A172 (cell line): ENCODE results near the gene EIF2S3B. TPM values are rescaled to one million over a fixed set of nuclear protein-coding genes. Genes with fewer than 3 reads are reported as not detected.
"Not testable (repeated sequence)": the region's sequence is repeated elsewhere in the genome, so short reads cannot be mapped to it uniquely, and the experiment has no call there.

Experiments
- DNase-seq: peaks from one replicate; pipeline ENCODE4 v3.0.0-alpha.2; 2015; ENCODE audit warnings: low spot score
- total RNA-seq: library from RNA; depleted of rRNA; stranded (reverse); fragments of >200 nt; shearing (Covaris generic); gene quantifications from 2 replicates; pipeline ENCODE4 v1.2.3, GENCODE V29; 2014; rRNA removed

The EIF2S3B gene
- 17.1 and 27.3 TPM in 2 replicates for total RNA-seq

- DNase-seq, result no peak
Observed at GRCh38 chr12:10505620-10506019, at the start of gene EIF2S3B. Gene EIF2S3B (plus strand): TSS chr12:10505890. CDS start chr12:10505903, 13 bp downstream.

- no peak for DNase-seq
Observed at GRCh38 chr12:10456856-10457255, 48.8 kb upstream of the EIF2S3B start.

GRCh38 chr12:10457760-10458159, 47.9 kb upstream of the EIF2S3B start:
- DNase-seq, result no peak

- no peak for DNase-seq
Observed at GRCh38 chr12:10466311-10466710, 39.4 kb upstream of the EIF2S3B start.

- no peak for DNase-seq
Observed at GRCh38 chr12:10469701-10470100, 36.0 kb upstream of the EIF2S3B start.

GRCh38 chr12:10472808-10473207, 32.9 kb upstream of the EIF2S3B start:
- not testable (repeated sequence) for DNase-seq

- not testable (repeated sequence) for DNase-seq
Observed at GRCh38 chr12:10481901-10482300, 23.8 kb upstream of the EIF2S3B start.

GRCh38 chr12:10487328-10487727, 18.4 kb upstream of the EIF2S3B start:
- DNase-seq, result not testable (repeated sequence)

- DNase-seq, result no peak
Observed at GRCh38 chr12:10491766-10492165, 13.9 kb upstream of the EIF2S3B start.

- DNase-seq, result no peak
Observed at GRCh38 chr12:10497602-10498001, 8.1 kb upstream of the EIF2S3B start.

GRCh38 chr12:10498042-10498441, 7.6 kb upstream of the EIF2S3B start:
- DNase-seq, result no peak

GRCh38 chr12:10501030-10501429, 4.7 kb upstream of the EIF2S3B start:
- no peak for DNase-seq

GRCh38 chr12:10503460-10503859, 2.2 kb upstream of the EIF2S3B start:
- no peak for DNase-seq

GRCh38 chr12:10511756-10512355, 6.2 kb downstream of the EIF2S3B start:
- DNase-seq, result no peak

GRCh38 chr12:10512798-10513197, 7.1 kb downstream of the EIF2S3B start:
- DNase-seq, result no peak

- no peak for DNase-seq
Observed at GRCh38 chr12:10521555-10521954, 15.9 kb downstream of the EIF2S3B start.

- no peak for DNase-seq
Observed at GRCh38 chr12:10528174-10528953, 22.7 kb downstream of the EIF2S3B start.

- DNase-seq, result no peak
Observed at GRCh38 chr12:10529603-10530002, 23.9 kb downstream of the EIF2S3B start.

GRCh38 chr12:10537721-10538120, 32.0 kb downstream of the EIF2S3B start:
- no peak for DNase-seq

GRCh38 chr12:10540776-10541205, 35.1 kb downstream of the EIF2S3B start:
- DNase-seq, result peak; percentile 0

GRCh38 chr12:10543499-10543898, 37.8 kb downstream of the EIF2S3B start:
- DNase-seq, result no peak

- no peak for DNase-seq
Observed at GRCh38 chr12:10551375-10551774, 45.7 kb downstream of the EIF2S3B start.

- no peak for DNase-seq
Observed at GRCh38 chr12:10553148-10553547, 47.5 kb downstream of the EIF2S3B start.
